ENCODE data around the gene KIAA0753.

Gene KIAA0753

DNA sequence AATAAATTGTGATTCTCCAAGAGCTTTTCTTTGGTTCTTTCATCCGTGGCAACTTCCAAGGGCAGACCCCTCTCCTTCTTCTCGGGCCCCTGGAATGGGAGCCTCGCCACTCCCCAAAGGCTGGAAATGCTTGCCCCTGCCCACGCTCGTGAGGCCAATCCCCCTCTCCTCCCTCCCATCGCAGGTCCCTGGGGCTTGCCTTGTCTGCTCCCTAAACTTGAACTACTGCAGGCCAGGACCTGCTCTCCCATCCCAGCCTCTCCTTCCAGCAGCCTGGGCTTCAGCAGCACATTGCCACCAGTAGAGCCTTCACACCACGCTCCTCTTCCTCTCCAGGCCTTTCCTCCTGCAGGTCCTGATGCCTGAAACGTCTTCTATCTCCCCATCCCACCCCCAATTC, 95.2 kb downstream of the KIAA0753 start:
- FAIRE-seq, result no peak

DNA sequence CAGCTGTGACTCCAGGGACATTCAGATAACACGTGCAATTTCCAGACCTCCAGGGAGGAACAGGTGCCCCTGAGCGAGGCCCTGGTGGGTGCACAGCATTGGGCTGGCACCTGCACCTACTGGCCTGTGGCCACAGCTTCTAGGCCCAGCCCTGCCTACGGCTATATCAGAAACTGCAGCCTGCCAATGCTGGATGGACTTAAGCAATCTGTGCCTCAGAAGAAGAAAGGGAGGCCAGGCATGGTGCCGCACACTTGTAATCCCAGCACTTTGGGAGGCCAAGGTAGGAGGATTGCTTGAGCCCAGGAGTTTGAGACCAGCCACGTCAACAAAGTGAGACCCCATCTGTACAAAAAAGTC, 96.5 kb downstream of the KIAA0753 start:
- FAIRE-seq, result no peak

DNA sequence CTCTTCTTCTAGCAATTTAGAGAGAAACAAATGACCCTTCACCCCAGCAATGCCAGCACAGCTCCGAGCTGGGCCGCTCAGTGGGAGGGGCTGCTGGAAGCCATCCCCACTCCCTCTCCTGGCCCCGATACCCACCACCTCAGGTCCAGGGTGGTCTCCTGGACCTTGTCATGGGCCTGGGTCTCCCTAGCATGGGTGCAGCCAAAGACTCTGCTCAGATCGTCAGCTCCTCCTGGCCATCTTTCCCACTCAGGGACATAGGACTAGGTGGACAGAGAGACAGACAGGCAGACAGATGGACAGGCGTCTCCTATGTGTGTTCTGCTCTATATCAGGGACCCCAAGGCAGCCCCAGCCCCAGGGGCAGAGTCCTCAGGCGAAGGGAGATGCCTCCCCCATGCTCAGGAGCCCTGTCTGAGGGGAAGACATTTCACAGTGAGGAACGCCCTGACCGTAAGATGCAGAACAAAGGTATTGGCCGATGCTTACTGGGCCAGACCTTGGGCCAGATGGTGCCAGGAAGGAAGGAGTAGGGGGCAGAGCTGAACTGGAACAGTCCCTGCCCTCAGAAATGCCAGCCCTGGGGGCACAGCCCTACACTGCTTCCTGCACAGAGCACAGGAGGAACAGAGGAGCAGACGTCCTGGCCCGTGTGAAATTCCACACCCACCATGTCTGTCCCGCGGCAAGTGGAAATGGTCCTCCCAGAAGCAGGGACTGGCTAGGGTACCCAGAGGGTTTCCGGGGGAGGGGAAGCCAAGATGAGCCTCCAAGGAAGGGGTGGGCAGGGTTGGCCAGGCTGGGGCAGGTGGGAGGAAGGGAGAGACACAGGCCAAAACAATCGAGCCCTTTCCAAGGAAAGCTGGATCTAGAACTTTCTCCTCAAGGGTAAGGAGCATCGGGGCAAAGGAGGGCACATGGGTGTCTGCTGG, 97.2 kb downstream of the KIAA0753 start:
- FAIRE-seq, result no peak

DNA sequence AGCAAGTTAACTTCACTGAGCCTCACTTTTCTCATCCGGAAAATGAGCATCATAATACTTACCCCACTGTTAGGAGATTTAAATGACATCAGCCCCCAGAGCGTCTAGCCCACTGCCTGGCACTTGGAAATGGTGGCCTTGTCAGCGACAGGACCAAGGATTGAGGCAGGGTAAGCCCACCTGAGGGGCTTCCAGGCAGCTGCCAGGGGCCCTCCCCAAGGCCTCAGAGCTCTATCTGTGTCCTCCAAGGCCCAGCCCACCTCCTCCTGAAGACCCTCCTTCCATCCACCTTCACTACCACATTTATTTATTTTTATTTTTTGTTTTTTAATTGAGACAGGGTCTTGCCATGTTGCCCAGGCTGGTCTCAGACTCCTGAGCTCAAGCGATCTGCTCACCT, 97.9 kb downstream of the KIAA0753 start:
- FAIRE-seq, result no peak

DNA sequence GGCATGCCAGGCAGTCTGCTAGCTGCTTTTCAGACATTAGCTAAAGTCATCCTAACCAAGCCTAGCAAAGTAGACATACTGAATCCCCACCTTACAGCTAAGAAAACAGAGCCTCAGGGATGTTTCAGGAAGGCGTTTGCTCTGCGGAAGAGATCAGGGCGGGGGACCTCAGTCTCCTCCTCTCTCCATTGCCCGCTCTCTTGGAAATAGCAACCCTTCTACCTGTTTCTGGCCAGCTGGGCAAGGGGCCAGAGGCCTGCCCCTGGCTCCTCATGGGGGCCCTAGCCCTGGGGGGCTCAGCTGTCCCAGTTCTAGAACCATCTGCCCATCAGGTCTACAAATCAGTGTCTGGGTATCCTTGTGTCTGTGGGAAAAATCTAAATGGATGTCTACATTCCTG, 98.6 kb downstream of the KIAA0753 start:
- no peak for FAIRE-seq

DNA sequence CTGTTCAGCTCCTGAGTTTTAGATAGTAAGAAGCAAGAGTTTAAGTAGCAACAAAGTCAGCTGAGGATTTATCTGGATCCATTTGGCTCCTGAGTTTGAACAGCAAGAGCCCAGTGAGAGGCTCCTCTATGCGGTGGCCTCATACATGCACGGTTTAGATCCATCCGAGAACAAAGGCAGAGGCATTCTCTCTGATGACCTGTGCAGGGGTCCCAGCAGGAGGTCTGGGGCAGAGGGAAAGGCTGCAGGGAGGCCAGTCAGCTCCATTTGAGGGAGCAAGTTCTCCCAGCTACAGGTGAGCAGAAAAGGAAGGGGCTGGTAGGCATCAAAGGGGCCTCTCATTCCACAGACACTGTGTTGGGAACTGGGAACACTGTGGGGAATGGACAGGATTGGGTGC, 100.6 kb downstream of the KIAA0753 start:
- FAIRE-seq, result no peak

DNA sequence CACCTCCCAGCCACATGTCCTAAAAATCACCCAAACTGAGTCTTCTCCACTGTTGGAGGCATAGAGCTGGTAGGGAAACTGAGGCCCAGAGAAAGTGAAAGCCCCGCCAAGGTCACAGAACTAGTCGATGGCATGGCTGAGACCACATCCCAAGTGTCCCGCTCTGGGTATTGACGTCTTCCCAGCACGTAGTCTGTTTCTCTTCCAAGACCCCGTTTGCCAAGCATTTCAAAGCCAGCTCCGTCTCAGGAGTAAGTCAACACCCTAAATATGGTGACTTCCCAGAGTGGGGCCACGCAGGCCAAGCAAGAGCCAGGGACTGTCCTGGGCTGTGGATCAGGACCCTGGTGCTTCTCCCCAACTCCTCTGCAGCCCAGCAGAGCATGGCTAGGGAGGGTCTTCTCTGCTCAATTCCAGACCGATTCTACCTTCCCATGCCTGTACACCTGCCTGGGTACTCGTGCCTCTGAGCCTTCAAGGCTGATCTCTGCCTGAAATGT, 103.9 kb downstream of the KIAA0753 start:
- no peak for FAIRE-seq

DNA sequence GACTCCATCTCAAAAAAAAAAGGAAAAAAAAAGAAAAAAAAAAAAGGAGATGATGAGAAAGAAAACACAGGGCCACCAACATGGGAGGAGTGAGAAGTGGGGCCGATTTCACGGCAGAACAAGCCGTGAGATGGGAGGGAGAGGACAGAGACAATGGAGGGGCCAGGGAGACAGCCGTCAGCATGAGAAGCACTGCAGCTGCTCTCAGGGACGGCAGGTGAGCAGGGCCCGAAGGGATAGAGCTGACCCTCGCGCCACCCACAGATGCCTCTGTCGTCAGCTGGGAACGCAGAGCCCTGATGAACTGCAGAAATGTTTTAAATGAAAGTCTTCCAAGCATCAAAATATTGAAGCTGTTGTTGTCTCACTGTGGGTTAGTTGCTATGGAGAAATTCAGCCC, 104.5 kb downstream of the KIAA0753 start:
- no peak for FAIRE-seq

DNA sequence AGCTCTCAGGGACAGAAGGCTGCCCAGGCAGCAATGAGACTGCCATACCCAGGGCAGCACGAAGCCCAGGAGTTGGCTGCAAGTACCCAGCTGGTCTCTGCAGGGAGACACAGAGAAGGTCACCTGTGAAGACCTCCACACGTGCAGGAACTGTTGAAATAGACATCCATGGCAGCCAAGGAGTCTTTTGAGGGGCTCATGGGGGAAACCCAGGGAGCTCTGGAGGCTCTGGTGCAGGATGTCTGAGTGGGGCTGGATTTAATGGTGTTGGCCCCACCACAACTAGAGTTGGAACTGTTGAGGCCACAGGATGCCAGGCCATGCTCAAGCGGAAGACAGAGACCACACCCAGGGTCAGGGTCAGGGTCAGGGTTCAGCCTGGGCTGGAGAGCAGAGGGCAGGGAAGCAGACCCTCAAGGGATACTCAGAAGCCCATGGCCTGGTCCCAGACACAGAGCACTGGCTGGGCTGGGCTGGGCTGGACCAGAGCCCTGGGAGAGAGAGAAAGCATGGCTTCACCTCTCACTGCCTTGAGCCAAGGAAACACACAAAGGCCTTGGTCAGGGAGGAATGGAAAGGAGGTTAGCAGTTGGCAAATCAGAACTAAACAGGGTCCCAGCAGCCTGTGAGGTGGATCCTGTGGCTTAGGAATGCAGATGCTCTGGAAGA, 105.5 kb downstream of the KIAA0753 start:
- no peak for FAIRE-seq

DNA sequence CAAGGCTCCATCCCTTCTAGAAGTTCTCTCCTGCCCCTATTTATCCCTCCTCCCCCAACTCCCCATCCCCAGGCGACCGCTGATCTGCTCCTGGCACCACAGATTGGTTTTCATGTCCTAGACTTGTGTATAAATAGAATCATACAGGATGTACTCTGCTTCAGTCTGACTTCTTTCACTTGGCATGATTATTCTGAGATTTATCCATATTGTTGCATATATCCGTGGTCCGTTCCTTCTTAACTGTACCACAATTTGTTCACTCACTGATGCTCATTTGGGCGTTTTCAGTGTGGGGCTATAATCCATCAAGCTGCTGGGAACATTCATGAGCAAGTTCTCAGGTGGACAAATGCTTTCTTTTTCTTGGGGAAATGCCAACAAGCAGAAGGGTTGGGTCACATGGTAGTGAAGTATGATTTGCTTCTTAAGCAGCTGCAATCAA, 108.0 kb downstream of the KIAA0753 start:
- no peak for FAIRE-seq

DNA sequence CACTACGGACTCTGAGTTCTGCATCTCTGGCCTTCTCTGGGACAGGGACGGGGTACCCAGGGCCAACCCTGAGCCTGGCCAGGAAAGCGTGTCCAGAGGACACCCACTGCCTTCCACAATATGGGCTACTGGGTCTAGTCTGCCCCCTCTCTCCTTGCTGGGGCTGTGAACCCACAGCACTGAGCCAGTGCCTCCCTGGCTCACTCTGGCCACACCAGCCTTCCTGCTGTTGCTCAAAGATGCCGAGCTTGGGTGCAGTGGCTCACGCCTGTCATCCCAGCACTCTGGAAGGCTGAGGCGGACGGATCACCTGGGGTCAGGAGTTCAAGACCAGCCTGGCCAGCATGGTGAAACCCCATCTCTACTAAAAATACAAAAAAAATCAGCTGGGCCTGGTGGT, 108.9 kb downstream of the KIAA0753 start:
- FAIRE-seq, result no peak

DNA sequence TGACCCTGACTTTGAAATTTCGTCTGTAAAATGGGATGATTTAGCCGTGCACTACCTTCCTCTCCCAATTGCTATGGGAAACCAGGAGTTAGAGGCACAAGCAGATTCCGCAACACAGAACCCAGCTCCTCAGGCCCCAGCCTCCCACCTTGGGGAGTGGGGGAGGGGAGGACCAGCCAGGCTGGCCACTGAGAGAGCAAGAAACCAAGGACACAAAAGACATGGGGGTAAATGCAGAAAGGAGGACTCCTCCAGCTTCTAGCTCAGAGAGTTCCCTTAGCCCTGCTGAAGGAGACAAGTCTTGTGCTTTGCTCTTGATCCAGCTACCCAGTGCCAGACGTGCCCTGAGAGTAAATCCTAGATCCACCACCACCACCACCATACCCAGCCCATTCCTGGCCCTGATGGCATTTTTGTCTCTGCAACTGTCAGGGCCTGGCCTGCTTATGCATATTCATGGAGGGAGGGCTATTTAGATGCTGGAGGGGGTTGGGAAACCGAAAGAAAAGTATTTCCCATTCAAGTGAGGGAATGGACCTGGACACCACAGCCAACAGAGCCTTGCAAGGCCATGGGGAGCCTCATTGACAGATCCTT, 110.1 kb downstream of the KIAA0753 start:
- FAIRE-seq, result no peak

DNA sequence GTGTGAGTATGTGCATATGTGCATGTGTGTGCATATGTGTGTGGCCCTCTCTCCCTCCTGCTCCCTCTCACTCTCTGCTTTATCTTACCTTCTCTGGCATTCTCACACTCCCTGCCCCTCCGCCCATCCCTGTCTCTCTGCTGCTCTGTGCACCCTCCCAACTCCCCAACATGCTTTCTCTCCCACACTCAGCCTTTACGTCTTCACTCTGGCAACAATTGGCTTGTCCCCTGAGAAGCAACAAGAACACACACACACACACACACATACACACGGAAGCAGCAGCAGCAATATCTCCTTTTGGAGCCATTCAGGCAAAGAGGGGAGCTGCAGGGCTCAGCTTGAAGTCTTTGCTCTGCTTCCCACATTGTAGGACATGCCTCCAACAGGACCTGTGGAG, 112.0 kb downstream of the KIAA0753 start:
- FAIRE-seq, result no peak
